Ovary (tissue), 3 donors: ENCODE measurements around the gene HDLBP.

Experiments
- EP300 ChIP-seq: sonication (generic); formaldehyde crosslinking; IDR thresholded peaks from one replicate; pipeline ENCODE4 v1.6.1; 2017; ENCODE audit warnings: antibody characterized with exemption
- POLR2A ChIP-seq: fragments of 450-650 bp; IDR thresholded peaks from one replicate; pipeline ENCODE4 v1.6.1; 2017; ENCODE audit warnings: antibody characterized with exemption, mild to moderate bottlenecking, moderate library complexity
- TF ChIP-seq, protein P1 (sequence below), 3 donors: fragments of 450-650 bp in 2 of 3; fragments of 200-600 bp in 1 of 3; IDR thresholded peaks; one replicate each; pipeline versions ENCODE4 v1.5.1 to v1.8.0; 2016 to 2022; ENCODE audit warnings: antibody characterized with exemption in 3 of 3, mild to moderate bottlenecking in 1 of 3
- donor health status: DM: no; HTN: no; CAD: no.

DNA sequence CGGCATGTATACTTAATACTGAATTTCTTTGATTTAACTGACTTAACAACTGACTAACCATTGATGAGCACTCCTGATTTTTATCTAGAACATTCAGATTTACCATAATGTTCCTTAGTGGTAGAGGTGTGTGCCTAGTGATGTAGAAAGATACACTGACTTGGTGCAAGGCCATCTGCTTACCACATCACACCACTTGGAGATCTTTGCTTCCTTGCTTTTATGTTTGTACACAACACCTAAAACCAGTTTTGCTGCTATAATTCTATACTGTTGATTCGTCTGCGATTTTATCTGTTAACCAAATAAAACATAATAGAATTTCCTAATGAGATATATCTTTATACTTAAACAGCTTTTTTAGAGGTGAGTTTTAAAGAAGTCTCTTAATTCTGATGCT is 36.8 kb upstream of the HDLBP start:
- TF ChIP-seq, protein P1, sequence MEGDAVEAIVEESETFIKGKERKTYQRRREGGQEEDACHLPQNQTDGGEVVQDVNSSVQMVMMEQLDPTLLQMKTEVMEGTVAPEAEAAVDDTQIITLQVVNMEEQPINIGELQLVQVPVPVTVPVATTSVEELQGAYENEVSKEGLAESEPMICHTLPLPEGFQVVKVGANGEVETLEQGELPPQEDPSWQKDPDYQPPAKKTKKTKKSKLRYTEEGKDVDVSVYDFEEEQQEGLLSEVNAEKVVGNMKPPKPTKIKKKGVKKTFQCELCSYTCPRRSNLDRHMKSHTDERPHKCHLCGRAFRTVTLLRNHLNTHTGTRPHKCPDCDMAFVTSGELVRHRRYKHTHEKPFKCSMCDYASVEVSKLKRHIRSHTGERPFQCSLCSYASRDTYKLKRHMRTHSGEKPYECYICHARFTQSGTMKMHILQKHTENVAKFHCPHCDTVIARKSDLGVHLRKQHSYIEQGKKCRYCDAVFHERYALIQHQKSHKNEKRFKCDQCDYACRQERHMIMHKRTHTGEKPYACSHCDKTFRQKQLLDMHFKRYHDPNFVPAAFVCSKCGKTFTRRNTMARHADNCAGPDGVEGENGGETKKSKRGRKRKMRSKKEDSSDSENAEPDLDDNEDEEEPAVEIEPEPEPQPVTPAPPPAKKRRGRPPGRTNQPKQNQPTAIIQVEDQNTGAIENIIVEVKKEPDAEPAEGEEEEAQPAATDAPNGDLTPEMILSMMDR (IDR thresholded peaks at IDR 0.05), result no peak
- TF ChIP-seq POLR2A (no peak), EP300 (no peak)
